GM18505 (cell line): ENCODE measurements around the gene PRR3.
A peak's percentile ranks its signal among the peaks of the same experiment; 100 is the strongest.
"Not testable (repeated sequence)": the region's sequence is repeated elsewhere in the genome, so short reads cannot be mapped to it uniquely, and the experiment has no call there.

Experiments used
- ATAC-seq: cut with Tn5 transposase; IDR thresholded peaks from one replicate; pipeline ENCODE4 v1.9.1; 2021; ENCODE audit not compliant: unreplicated experiment
- POLR2A ChIP-seq: IDR thresholded peaks from 4 replicates; pipeline ENCODE4 v1.6.1; 2011; ENCODE audit warnings: borderline replicate concordance; ENCODE audit not compliant: insufficient read depth, insufficient read length; ENCODE audit errors: extremely low read depth

Gene PRR3

DNA sequence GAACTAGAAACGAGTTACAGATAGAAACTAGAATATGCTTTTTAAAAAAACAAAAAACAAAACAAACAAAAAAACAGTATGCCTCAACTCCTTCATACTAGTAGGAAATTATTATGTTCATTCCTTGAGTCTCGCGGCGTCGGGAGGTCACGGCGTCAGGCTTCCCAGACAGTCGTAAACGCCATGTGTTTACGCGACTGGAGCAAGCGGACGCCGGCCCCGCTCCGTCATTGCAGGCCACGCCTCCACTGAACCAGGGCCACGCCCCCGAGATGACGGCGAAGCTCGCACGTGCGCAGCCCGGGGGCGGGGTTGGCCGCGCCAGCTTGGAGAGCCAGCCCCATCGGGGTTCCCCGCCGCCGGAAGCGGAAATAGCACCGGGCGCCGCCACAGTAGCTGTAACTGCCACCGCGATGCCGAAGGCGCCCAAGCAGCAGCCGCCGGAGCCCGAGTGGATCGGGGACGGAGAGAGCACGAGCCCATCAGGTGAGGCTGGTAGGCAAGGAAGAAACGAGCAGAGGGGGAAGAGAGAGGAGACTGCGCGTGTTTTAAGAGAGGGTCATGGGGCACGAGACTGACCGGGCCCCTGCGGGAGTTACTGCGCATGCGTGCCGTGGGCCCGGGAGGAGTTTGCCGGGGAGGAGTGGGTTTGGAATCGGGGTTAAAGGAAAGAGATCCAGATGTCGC is 14.1 kb downstream of the PRR3 start, which contains the start of gene ABCF1:
ABCF1 (plus strand) TSS at position 368 of the 687 bp plus-strand sequence; CDS start at position 414, 46 bp downstream.
- peak; percentile 94 for TF ChIP-seq POLR2A
- peak; percentile 90 for ATAC-seq

- ATAC-seq: no peak
- TF ChIP-seq POLR2A: no peak
These were observed 14.6 kb downstream of the PRR3 start for GRCh38 chr6:30571762-30572082.

DNA sequence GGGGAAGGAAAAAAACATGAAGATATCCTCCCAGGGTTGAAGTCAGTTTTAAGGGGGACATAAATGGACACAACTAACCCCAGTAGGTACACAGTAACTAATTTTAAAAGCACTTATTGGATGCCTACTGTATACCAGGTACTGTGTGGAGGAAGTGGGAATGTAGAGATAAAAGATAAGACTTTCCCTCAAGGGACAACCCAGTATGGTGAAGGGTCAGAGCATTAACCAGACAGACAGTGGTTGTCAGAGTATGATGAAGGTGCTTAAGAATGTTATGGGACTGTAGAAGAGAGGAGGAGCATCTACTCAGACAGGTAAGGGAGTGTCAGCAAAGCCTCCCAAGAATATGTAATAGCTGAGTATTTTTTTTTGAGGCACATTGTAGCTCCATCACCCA is 15.1 kb downstream of the PRR3 start:
- no peak for ATAC-seq
- TF ChIP-seq POLR2A: no peak

GRCh38 chr6:30573113-30573512 is 16.0 kb downstream of the PRR3 start:
- no peak for ATAC-seq

DNA sequence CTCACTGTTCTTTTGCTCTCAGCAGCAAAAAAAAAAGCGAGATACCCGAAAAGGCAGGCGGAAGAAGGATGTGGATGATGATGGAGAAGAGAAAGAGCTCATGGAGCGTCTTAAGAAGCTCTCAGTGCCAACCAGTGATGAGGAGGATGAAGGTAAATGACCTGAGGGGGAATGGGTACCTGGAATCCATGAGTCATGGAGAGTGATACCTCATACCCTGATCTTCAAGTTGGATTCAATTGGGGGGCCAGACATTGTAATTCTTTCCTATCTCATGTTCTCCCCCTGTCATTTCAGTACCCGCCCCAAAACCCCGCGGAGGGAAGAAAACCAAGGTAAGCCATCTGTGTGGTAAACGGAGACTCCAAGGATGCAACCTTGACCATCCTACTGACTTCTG is 21.0 kb downstream of the PRR3 start:
- ATAC-seq: no peak
- TF ChIP-seq POLR2A: no peak

More at GRCh38 chr6:30573113-30573512, 16.0 kb downstream of the PRR3 start:
- no peak for TF ChIP-seq POLR2A

DNA sequence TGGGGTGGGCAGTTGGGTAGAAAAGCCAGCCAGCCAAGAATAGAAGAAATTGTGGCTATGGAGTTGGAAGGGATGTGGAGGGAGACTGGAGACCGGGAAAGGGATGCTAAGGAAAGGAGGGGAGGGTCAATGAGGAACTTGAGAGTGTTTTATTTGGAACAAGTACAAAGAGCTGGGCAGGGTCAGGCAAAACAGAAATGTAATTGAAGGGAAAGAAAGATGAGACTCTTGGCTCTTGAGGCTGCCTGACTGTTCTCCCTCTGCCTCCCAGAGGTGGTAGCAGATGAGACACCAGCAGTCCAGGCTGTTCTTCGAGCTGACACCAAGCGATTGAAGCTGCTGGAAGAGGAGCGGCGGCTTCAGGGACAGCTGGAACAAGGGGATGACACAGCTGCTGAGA is 26.8 kb downstream of the PRR3 start:
- no peak for ATAC-seq
- TF ChIP-seq POLR2A: no peak

GRCh38 chr6:30589754-30590358 is 32.8 kb downstream of the PRR3 start:
- no peak for TF ChIP-seq POLR2A

DNA sequence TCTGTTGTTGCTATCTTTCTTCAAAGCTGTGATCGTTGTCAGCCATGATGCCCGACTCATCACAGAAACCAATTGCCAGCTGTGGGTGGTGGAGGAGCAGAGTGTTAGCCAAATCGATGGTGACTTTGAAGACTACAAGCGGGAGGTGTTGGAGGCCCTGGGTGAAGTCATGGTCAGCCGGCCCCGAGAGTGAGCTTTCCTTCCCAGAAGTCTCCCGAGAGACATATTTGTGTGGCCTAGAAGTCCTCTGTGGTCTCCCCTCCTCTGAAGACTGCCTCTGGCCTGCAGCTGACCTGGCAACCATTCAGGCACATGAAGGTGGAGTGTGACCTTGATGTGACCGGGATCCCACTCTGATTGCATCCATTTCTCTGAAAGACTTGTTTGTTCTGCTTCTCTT is 33.4 kb downstream of the PRR3 start:
- TF ChIP-seq POLR2A: no peak
- ATAC-seq: no peak

More at GRCh38 chr6:30589754-30590358, 32.8 kb downstream of the PRR3 start:
- ATAC-seq: no peak

- no peak for ATAC-seq
- TF ChIP-seq POLR2A: no peak
These were observed 33.9 kb downstream of the PRR3 start for GRCh38 chr6:30591008-30591407.

DNA sequence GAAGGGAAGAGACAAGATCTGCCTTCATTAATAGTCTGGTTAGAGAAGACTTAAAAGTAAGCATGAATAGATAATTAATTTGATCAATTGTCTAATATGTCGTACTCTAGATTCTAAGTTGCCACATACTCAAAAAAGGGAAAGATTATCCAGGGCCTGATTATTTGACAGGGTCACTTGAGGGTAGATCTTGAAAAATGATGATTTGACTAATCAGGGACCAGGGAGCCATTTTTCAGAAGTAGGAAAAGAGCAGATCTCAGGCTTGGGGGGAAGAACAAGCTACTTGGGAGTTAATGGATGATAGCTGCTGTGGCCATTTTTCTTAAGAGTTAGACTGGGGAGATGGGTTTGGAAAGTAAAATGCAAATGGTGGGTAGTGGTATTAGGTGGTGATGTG is 35.2 kb downstream of the PRR3 start:
- TF ChIP-seq POLR2A: no peak
- ATAC-seq: no peak

DNA sequence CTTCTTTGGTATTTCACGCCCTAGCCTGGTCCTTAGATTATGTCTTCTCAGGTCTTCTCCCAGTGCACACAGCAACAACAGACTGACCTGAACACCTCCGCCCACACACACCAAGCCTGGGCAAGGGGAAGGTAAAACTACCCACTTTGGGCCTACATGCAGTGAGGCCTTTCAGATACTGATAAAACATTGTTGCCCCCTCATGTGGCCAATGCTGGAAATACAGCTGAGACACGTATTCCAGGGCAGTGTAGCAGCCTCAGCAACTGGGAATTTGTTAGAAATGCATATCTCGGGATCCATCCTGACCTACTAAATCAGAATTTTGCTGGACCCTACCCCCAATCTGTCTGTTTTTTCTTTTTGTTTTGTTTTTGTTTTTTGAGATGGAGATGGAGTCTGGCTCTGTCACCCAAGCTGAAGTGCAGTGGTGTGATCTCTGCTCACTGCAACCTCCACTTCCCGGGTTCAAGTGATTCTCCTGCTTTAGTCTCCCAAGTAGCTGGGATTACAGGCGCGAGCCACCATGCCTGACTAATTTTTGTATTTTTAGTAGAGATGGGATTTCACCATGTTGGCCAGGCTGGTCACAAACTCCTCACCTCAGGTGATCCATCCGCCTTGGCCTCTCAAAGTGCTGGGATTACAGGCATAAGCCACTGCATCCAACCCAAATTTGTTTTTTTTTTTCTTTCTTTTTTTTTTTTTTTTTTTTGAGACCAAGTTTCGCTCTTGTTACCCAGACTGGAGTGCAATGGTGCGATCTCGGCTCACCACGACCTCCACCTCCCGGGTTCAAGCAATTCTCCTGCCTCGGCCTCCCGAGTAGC is 40.4 kb downstream of the PRR3 start:
- TF ChIP-seq POLR2A: peak; percentile 11

DNA sequence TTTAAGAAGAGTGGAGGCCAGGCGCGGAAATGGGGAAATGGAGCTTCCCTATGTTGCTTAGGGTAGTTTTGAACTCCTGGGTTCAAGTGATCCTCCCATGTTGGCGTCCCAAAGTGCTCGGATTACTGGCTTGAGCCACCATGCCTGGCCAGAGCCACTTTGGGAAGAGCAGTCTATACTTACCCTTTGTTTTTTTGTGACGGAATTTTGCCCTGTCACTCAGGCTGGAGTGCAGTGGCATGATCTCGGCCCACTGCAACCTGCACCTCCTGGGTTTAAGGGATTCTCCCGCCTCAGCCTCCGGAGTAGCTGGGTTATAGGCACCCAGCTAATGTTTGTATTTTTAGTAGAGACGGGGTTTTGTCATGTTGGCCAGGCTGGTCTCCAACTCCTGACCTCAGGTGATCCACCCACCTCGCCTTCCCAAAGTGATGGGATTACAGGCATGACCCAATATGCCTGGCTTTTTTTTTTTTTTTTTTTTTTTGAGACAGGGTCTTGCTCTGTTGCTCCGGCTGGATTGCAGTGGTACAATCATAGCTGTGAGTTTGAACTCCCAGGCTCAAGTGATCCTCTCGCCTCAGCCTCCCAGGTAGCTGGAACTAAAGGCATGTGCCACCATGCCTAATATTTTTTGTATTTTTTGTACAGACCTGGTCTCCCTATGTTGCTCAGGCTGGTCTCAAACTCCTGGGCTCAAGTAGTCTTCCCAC is 42.0 kb downstream of the PRR3 start:
- no peak for ATAC-seq
- TF ChIP-seq POLR2A: peak; percentile 13

More for the DNA sequence above, 40.4 kb downstream of the PRR3 start:
- not testable (repeated sequence) for ATAC-seq
